Nephron progenitor cell (in vitro differentiated cells): ENCODE results near the gene JCHAIN.
"Not testable (repeated sequence)": the region's sequence is repeated elsewhere in the genome, so short reads cannot be mapped to it uniquely, and the experiment has no call there.

ENCODE experiments used
- DNase-seq: peaks from one replicate; pipeline ENCODE4 v3.0.0; 2021
- H3K27ac Mint-ChIP-seq: 2 replicates; pipeline ENCODE4 v1.8.0; 2021; ENCODE audit warnings: mild to moderate bottlenecking, moderate library complexity, mixed read lengths
- H3K27me3 Mint-ChIP-seq: 2 replicates; pipeline ENCODE4 v1.8.0; 2021; ENCODE audit warnings: mild to moderate bottlenecking, low read depth, mixed read lengths; ENCODE audit not compliant: poor library complexity
- H3K36me3 Mint-ChIP-seq: 2 replicates; pipeline ENCODE4 v1.8.0; 2021; ENCODE audit warnings: low read depth, mixed read lengths
- H3K4me1 Mint-ChIP-seq: 2 replicates; pipeline ENCODE4 v1.8.0; 2021; ENCODE audit warnings: mixed read lengths
- H3K4me3 Mint-ChIP-seq: 2 replicates; pipeline ENCODE4 v1.8.0; 2021; ENCODE audit warnings: mild to moderate bottlenecking, moderate library complexity, mixed read lengths
- H3K9me3 Mint-ChIP-seq: 2 replicates; pipeline ENCODE4 v1.8.0; 2021; ENCODE audit warnings: mild to moderate bottlenecking, moderate library complexity, mixed read lengths
- CTCF ChIP-seq: fragments of 200-600 bp; sonication (generic); IDR thresholded peaks from 2 replicates; pipeline ENCODE4 v1.5.0; 2021; ENCODE audit warnings: antibody characterized with exemption

The JCHAIN gene

DNA sequence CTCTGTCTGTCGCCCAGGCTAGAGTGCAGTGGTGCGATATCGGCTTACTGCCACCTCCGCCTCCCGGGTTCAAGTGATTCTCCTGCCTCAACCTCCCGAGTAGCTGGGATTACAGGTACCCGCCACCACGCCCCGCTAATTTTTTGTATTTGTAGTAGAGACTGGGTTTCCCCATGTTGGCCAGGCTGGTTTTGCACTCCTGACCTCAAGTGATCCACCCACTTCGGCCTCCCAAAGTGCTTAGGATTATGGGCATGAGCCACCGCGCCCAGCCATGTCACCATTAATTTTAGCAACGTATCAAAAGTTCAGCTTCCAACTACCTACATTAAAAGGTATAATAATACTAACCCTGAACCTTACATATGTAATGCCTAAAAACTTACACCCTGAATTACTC lies 21.1 kb upstream of the JCHAIN start:
- Mint-ChIP-seq H3K9me3 (no peaks in the 10 kb centered on the region), H3K27ac (peak overlapping the region; percentile 100), H3K4me1 (peaks cover 40% of the 10 kb centered on the region), H3K36me3 (peaks cover 30% of the 10 kb centered on the region), H3K4me3 (peak overlapping the region; percentile 99), H3K27me3 (peaks cover 17% of the 10 kb centered on the region)
- TF ChIP-seq CTCF: no peak
- no peak for DNase-seq

GRCh38 chr4:70682142-70682541 lies 15.8 kb upstream of the JCHAIN start:
- H3K36me3 Mint-ChIP-seq, H3K9me3 Mint-ChIP-seq, H3K27ac Mint-ChIP-seq, H3K4me1 Mint-ChIP-seq, DNase-seq, H3K4me3 Mint-ChIP-seq: not testable (repeated sequence)
- peaks cover 21% of the 10 kb centered on the region for H3K27me3 Mint-ChIP-seq

- H3K27ac Mint-ChIP-seq: no peak overlapping the region
- TF ChIP-seq CTCF: no peak
- H3K27me3 Mint-ChIP-seq: peaks cover 21% of the 10 kb centered on the region
- H3K4me1 Mint-ChIP-seq: no peaks in the 10 kb centered on the region
- H3K9me3 Mint-ChIP-seq: no peaks in the 10 kb centered on the region
- no peak overlapping the region for H3K4me3 Mint-ChIP-seq
- DNase-seq: no peak
- no peaks in the 10 kb centered on the region for H3K36me3 Mint-ChIP-seq
Observed at GRCh38 chr4:70681704-70682103, 15.4 kb upstream of the JCHAIN start.

DNA sequence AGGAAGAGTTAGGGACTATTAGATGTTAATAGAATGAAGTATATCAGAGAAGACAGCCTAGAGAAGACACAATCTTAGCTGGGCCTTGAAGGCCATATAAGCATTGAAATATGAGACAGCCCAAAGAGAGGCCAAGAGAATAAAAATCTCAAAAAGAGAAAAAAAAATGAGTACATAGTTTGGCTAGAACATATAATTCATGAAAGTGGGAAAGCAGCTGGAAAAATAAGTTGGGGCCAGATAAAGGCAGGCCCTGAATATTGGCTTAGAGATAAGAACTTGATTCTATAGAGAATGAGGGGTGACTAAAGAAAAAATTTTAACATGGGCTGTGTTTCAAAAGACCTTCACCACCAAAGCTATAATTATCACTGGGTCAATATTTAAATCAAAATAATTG lies 14.6 kb upstream of the JCHAIN start:
- Mint-ChIP-seq H3K9me3 (no peaks in the 10 kb centered on the region), H3K4me3 (no peak overlapping the region), H3K36me3 (no peaks in the 10 kb centered on the region), H3K4me1 (no peaks in the 10 kb centered on the region), H3K27me3 (peaks cover 21% of the 10 kb centered on the region), H3K27ac (no peak overlapping the region)
- no peak for TF ChIP-seq CTCF
- no peak for DNase-seq

- TF ChIP-seq CTCF: no peak
- Mint-ChIP-seq H3K27me3 (peaks cover 12% of the 10 kb centered on the region), H3K36me3 (no peaks in the 10 kb centered on the region), H3K4me3 (no peak overlapping the region), H3K9me3 (no peaks in the 10 kb centered on the region), H3K4me1 (no peaks in the 10 kb centered on the region), H3K27ac (no peak overlapping the region)
- DNase-seq: no peak
Observed at GRCh38 chr4:70678383-70678999, 12.2 kb upstream of the JCHAIN start.

- Mint-ChIP-seq H3K9me3 (no peaks in the 10 kb centered on the region), H3K4me1 (no peaks in the 10 kb centered on the region), H3K36me3 (no peaks in the 10 kb centered on the region), H3K27ac (no peak overlapping the region), H3K27me3 (peaks cover 11% of the 10 kb centered on the region), H3K4me3 (no peak overlapping the region)
- TF ChIP-seq CTCF: no peak
- no peak for DNase-seq
Observed at GRCh38 chr4:70676554-70677090, 10.3 kb upstream of the JCHAIN start.
